Lower lobe of right lung (tissue), 2 donors: ENCODE measurements around the gene FEZ2. TPM values are rescaled to one million over a fixed set of nuclear protein-coding genes. Genes with fewer than 3 reads are reported as not detected.
A peak's percentile ranks its signal among the peaks of the same experiment; 100 is the strongest.

ENCODE experiments used
- ATAC-seq, 2 donors: fragments of 200-7000 bp; cut with Tn5 transposase; one replicate each; pipeline ENCODE4 v1.9.1; 2020 to 2022; ENCODE audit warnings: mild to moderate bottlenecking in 2 of 2, moderate library complexity in 2 of 2
- DNase-seq: peaks from one replicate; pipeline ENCODE4 v3.0.0-alpha.2; 2020
- H3K27ac ChIP-seq: fragments of 200-600 bp; one replicate; pipeline ENCODE4 v1.8.0; 2022
- H3K27me3 ChIP-seq: fragments of 200-600 bp; one replicate; pipeline ENCODE4 v1.8.0; 2022; ENCODE audit warnings: low read depth
- H3K36me3 ChIP-seq: fragments of 200-600 bp; one replicate; pipeline ENCODE4 v1.8.0; 2022; ENCODE audit warnings: mild to moderate bottlenecking
- H3K4me1 ChIP-seq: fragments of 200-600 bp; one replicate; pipeline ENCODE4 v1.8.0; 2022
- H3K4me3 ChIP-seq: fragments of 200-600 bp; one replicate; pipeline ENCODE4 v1.8.0; 2022; ENCODE audit warnings: mild to moderate bottlenecking
- H3K9me3 ChIP-seq: fragments of 200-600 bp; one replicate; pipeline ENCODE4 v1.8.0; 2022
- intact Hi-C: fragments of 100-400 bp; cut with DNase I; formaldehyde crosslinking; loops from one replicate; pipeline ENCODE4 v1.11.0; 2022
- total RNA-seq: library from RNA; stranded (reverse); fragmentation: NEBNext Ultra II Directional; extraction: Animal tissue kit (Norgen Biotek cat#: 25700); gene quantifications from one replicate; pipeline ENCODE4 v1.2.1, GENCODE V29; 2021
- TF ChIP-seq, protein P1 (sequence below): fragments of 200-600 bp; IDR thresholded peaks from one replicate; pipeline ENCODE4 v1.8.0; 2022; ENCODE audit warnings: antibody characterized with exemption, mild to moderate bottlenecking
- donor health status: DM: no; HTN: yes; CAD: no; lungs with severe emphysema.

Gene FEZ2
- total RNA-seq, 1 donor from 2014 or later: 44.0 TPM

DNA sequence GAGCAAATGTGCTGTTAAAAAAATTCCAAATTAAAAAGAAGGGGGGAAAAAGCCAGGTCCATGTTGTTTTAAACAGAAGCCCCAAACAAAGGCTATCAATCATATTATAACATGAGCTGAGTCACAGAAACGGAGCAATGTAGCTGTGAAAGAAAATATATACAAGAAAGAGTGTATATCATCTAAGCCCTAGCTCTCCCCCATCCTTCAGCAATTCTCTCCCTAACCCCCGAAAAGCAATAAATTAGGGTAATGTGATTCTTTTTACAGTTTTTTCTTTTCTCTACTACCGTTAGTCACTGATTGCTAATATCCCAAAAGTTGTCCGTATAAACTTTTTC is 25.3 kb downstream of the FEZ2 start:
- DNase-seq (no peak), ATAC-seq (no peak)
- intact Hi-C loops: no loop called here
- Histone ChIP-seq H3K4me3 (no peak overlapping the region), H3K4me1 (peaks cover 8% of the 10 kb centered on the region), H3K27me3 (no peaks in the 10 kb centered on the region), H3K27ac (no peak overlapping the region), H3K36me3 (peaks cover 47% of the 10 kb centered on the region), H3K9me3 (no peaks in the 10 kb centered on the region)
- TF ChIP-seq, protein P1, sequence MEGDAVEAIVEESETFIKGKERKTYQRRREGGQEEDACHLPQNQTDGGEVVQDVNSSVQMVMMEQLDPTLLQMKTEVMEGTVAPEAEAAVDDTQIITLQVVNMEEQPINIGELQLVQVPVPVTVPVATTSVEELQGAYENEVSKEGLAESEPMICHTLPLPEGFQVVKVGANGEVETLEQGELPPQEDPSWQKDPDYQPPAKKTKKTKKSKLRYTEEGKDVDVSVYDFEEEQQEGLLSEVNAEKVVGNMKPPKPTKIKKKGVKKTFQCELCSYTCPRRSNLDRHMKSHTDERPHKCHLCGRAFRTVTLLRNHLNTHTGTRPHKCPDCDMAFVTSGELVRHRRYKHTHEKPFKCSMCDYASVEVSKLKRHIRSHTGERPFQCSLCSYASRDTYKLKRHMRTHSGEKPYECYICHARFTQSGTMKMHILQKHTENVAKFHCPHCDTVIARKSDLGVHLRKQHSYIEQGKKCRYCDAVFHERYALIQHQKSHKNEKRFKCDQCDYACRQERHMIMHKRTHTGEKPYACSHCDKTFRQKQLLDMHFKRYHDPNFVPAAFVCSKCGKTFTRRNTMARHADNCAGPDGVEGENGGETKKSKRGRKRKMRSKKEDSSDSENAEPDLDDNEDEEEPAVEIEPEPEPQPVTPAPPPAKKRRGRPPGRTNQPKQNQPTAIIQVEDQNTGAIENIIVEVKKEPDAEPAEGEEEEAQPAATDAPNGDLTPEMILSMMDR: no peak

DNA sequence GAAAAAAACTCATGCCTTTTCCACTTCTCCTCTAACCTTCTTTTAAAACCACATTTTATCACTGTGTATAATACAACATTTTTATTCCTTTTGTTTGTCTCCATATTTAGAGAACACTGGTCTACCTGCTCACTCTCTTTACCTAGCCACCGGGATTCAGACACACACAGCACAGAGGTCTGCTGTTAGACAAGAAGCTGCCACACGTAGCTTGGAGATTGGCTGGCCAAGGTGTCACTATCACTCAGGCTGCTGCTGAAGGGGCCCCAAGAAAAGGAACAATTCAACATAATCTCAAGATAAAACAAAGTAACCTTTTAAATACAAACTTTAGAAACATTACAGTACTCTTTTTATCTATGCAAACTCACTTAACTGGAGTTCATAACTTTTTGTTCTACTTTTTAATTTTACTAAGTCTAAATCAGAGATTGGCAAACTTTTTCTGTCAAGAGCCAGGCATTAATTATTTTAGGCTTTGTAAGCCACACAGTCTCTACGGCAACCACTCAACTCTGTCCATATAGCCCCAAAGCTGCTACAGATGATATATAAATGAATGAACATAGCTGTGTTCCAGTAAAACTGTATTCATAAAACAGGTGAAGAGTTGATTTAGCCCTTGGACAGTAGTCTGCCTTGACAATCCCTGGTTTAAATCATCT is 25.8 kb downstream of the FEZ2 start:
- intact Hi-C loops: no loop called here
- DNase-seq (no peak), ATAC-seq (no peak)
- Histone ChIP-seq H3K27me3 (no peaks in the 10 kb centered on the region), H3K36me3 (peaks cover 42% of the 10 kb centered on the region), H3K9me3 (no peaks in the 10 kb centered on the region), H3K4me3 (no peak overlapping the region), H3K27ac (no peak overlapping the region), H3K4me1 (peaks cover 7% of the 10 kb centered on the region)
- TF ChIP-seq, protein P1: no peak

DNA sequence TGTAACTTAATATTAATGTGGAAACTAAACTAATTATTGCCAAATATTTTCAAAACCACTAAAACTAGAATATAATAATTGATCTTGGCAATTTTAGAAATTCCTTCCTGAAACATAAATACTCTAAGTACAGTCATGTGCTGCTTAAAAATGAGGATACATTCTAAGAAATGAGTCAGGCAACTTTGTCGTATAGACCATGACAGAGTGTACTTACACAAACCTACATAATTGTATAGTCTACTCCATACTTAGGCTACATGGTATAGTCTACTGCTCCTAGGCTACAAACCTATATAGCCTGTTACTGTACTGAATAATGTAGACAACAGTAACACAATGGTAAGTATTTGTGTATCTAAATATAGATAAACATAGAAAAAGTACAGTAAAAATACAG is 27.6 kb downstream of the FEZ2 start:
- no peaks in the 10 kb centered on the region for H3K4me1 ChIP-seq
- no peaks in the 10 kb centered on the region for H3K9me3 ChIP-seq
- intact Hi-C loops: no loop called here
- no peaks in the 10 kb centered on the region for H3K27me3 ChIP-seq
- H3K4me3 ChIP-seq: no peak overlapping the region
- TF ChIP-seq, protein P1: no peak
- H3K36me3 ChIP-seq: peaks cover 29% of the 10 kb centered on the region
- no peak overlapping the region for H3K27ac ChIP-seq
- no peak for ATAC-seq
- DNase-seq: no peak

DNA sequence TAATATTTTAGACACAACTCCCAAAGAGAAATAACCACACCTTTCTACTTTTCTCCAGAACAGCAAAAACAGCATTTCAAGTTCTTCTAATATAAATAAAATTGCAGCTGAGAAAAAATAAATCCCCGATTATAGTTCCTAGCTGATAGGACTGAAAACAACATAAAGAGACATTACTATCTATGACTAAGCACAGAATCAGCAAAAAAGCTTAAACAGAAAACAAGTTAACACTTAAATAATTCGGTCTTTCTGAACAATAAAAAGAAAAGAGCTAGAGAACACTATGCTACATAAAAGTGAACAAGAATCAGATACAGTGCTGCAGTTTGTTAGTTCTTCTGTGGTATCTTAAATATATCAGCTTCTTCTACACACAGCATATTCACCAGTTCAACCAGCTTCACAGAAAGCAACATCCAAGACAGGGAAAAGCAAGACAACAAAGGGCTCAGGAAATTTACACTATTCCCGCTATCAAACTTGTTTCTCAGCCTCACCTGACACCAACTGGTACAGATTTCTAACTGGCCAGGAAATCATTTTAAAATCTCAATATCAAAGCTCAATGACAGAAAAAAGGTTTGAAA is 28.6 kb downstream of the FEZ2 start:
- no peak overlapping the region for H3K27ac ChIP-seq
- H3K36me3 ChIP-seq: peaks cover 19% of the 10 kb centered on the region
- DNase-seq: no peak
- H3K27me3 ChIP-seq: no peaks in the 10 kb centered on the region
- intact Hi-C loops: no loop called here
- no peak overlapping the region for H3K4me3 ChIP-seq
- no peaks in the 10 kb centered on the region for H3K4me1 ChIP-seq
- H3K9me3 ChIP-seq: no peaks in the 10 kb centered on the region
- no peak for ATAC-seq
- TF ChIP-seq, protein P1: no peak

- no peak for ATAC-seq
- intact Hi-C loops: no loop called here
These were observed 29.3 kb downstream of the FEZ2 start for GRCh38 chr2:36568516-36569246.

More at GRCh38 chr2:36568516-36569246, 29.3 kb downstream of the FEZ2 start:
- Histone ChIP-seq H3K4me1 (peaks cover 5% of the 10 kb centered on the region), H3K36me3 (peaks cover 15% of the 10 kb centered on the region), H3K4me3 (no peak overlapping the region), H3K27ac (peak overlapping the region; percentile 7), H3K27me3 (no peaks in the 10 kb centered on the region), H3K9me3 (no peaks in the 10 kb centered on the region)
- TF ChIP-seq, protein P1: no peak
- no peak for DNase-seq
